Measurements from ENCODE around the gene ITPR2. TPM values are rescaled to one million over a fixed set of nuclear protein-coding genes. Genes with fewer than 3 reads are reported as not detected.
A peak's percentile ranks its signal among the peaks of the same experiment; 100 is the strongest.

Gene ITPR2
- total RNA-seq, 1 donor from 2014 or later = 74.5 TPM

DNA sequence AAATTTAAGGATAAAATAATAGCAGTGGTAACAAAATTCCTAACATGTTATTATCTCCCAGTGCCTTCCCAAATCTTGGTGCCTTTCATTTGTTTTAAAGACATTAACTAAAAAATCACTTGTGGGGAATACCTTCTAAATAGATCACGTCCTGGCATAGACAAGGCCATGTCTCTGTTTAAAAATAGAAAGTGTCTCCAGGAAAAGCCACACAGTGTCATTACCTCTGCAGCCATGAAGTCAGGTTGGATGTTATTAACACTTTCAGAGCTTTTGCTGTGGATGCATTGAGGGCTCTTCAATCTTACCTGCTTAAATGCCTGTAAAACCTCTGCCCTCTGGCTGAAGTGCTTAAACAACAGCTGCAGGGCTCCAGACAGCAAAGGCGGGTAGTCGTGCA lies 211.1 kb downstream of the ITPR2 start:
- no peaks in the 10 kb centered on the region for H3K27me3 Mint-ChIP-seq
- H3K9me3 Mint-ChIP-seq = no peaks in the 10 kb centered on the region
- H3K36me3 Mint-ChIP-seq (ENCODE audit: low read depth) = peaks cover 69% of the 10 kb centered on the region
- DNase-seq = no peak
- TF ChIP-seq, protein P1, sequence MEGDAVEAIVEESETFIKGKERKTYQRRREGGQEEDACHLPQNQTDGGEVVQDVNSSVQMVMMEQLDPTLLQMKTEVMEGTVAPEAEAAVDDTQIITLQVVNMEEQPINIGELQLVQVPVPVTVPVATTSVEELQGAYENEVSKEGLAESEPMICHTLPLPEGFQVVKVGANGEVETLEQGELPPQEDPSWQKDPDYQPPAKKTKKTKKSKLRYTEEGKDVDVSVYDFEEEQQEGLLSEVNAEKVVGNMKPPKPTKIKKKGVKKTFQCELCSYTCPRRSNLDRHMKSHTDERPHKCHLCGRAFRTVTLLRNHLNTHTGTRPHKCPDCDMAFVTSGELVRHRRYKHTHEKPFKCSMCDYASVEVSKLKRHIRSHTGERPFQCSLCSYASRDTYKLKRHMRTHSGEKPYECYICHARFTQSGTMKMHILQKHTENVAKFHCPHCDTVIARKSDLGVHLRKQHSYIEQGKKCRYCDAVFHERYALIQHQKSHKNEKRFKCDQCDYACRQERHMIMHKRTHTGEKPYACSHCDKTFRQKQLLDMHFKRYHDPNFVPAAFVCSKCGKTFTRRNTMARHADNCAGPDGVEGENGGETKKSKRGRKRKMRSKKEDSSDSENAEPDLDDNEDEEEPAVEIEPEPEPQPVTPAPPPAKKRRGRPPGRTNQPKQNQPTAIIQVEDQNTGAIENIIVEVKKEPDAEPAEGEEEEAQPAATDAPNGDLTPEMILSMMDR (IDR thresholded peaks at IDR 0.05) = no peak
- no peaks in the 10 kb centered on the region for H3K4me1 Mint-ChIP-seq
- ATAC-seq (ENCODE audit: low read depth) = no peak
- no peak overlapping the region for H3K4me3 Mint-ChIP-seq
- intact Hi-C loops (cut with micrococcal nuclease) = no loop called here
- H3K27ac Mint-ChIP-seq = no peak overlapping the region
- ChIA-PET POLR2A (no interaction called here), CTCF (no interaction called here)

DNA sequence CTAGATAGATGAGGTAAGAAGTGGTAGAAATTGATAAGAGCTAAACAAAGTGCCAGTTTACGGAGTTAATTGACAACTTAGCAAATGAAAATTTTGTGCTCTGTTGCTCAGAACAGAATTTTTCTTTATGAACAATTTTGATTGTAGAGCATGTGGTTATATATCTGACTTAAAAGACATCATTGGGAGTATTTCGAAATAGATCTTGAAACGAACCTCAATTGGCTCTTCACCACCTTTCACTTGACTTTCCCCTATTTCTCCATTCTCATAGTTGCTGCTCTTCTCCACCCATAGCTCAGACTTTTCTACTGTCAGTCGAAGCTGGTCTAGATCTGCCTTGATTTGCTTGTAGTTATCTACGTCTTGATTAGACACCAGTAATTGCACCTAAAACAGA lies 212.1 kb downstream of the ITPR2 start:
- no peak overlapping the region for H3K27ac Mint-ChIP-seq
- ATAC-seq (ENCODE audit: low read depth) (no peak), DNase-seq (no peak)
- TF ChIP-seq, protein P1 (IDR thresholded peaks at IDR 0.05) = no peak
- CTCF ChIA-PET = no interaction called here
- no peaks in the 10 kb centered on the region for H3K4me1 Mint-ChIP-seq
- no peaks in the 10 kb centered on the region for H3K27me3 Mint-ChIP-seq
- POLR2A ChIA-PET = no interaction called here
- H3K4me3 Mint-ChIP-seq = no peak overlapping the region
- no peaks in the 10 kb centered on the region for H3K9me3 Mint-ChIP-seq
- peaks cover 60% of the 10 kb centered on the region for H3K36me3 Mint-ChIP-seq (ENCODE audit: low read depth)
- intact Hi-C loops (cut with micrococcal nuclease) = no loop called here

DNA sequence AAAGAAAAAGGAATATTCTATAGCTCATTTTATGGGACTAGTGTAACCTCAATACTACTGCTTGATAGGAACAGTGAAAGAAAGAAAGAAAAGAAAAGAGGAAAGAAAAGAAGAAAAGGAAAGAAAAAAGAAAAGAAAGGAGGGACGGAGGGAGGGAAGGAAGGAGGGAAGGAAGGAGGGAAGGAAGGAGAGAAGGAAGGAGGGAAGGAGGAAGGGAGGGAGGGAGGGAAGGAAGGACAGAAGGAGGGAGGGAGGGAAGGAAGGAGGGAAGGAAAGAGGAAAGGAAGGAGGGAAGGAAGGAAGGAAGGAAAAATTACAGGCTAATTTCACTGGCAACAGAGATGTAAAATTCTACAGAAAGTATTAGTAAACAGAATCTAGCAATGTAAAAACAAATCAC lies 215.5 kb downstream of the ITPR2 start:
- H3K4me3 Mint-ChIP-seq = no peak overlapping the region
- no peaks in the 10 kb centered on the region for H3K4me1 Mint-ChIP-seq
- ATAC-seq (ENCODE audit: low read depth) (no peak), DNase-seq (no peak)
- no peak overlapping the region for H3K27ac Mint-ChIP-seq
- H3K36me3 Mint-ChIP-seq (ENCODE audit: low read depth) = peaks cover 41% of the 10 kb centered on the region
- TF ChIP-seq, protein P1 (IDR thresholded peaks at IDR 0.05) = no peak
- POLR2A ChIA-PET = no interaction called here
- no peaks in the 10 kb centered on the region for H3K9me3 Mint-ChIP-seq
- CTCF ChIA-PET = no interaction called here
- H3K27me3 Mint-ChIP-seq = no peaks in the 10 kb centered on the region
- intact Hi-C loops (cut with micrococcal nuclease) = no loop called here

DNA sequence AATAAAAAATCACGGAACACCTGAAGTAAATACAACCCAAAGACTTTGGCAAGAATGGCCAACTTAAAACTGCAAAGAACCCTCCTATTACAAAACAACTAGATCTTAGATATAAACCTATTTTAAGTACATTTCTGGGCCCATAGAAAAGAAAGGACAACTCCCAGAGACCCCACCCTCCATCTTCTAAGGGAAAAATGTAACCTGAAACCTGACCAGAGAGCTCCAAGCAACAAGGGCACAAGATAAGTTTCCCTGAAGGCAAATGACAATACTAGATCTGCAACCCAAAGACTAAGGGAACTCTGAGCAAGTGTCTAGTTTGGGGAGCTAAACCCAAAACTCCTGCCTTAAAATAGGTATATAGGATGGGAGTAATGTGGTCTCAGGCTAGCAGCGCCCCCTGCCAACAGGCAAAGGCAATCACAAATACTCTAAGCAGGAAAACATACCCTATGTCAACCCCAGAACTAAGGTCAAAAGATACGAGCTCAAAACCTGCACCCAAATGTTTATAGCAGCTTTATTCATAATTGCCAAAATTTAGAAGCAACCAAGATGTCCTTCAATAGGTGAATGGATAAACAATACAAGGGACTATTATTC lies 218.9 kb downstream of the ITPR2 start:
- intact Hi-C loops (cut with micrococcal nuclease) = loop anchor here (1.0 to 5.0 kb wide), 5 partner anchors 180 to 1177 kb away; no protein-coding TSS in a partner anchor
- Mint-ChIP-seq H3K4me1 (no peaks in the 10 kb centered on the region), H3K27me3 (no peaks in the 10 kb centered on the region), H3K4me3 (no peak overlapping the region), H3K9me3 (no peaks in the 10 kb centered on the region), H3K36me3 (ENCODE audit: low read depth) (peaks cover 22% of the 10 kb centered on the region), H3K27ac (no peak overlapping the region)
- DNase-seq (no peak), ATAC-seq (ENCODE audit: low read depth) (peak; percentile 45)
- ChIA-PET CTCF (interaction anchor here (0.5 to 3.4 kb wide), 14 partner anchors 10 to 520 kb away, joined by 3 to 29 read pairs (median 6); partner anchors contain the start of gene BHLHE41), POLR2A (interaction anchor here (1.3 kb wide), 1 partner anchor 495 kb away, joined by 4 read pairs; no protein-coding TSS in a partner anchor)
- TF ChIP-seq, protein P1 (IDR thresholded peaks at IDR 0.05) = no peak

DNA sequence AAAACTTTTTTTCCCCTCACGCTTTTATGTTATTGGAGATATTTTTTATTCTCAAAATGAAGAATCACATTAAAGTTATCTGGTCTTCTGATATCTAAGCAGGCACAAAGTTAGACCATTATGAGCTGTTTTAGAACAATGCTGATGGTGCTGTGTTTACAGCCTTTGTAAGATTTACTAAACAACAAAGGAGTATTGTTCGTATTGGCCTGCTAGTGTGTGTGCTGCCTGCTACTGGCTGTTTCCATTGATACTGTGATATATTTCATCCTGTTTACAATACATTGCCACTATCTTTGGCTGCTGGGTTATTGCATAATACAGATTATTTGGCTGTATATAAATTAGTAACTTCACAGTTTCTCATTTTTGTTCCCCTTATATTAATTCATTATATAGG lies 220.8 kb downstream of the ITPR2 start:
- H3K27me3 Mint-ChIP-seq = no peaks in the 10 kb centered on the region
- ATAC-seq (ENCODE audit: low read depth) = no peak
- DNase-seq = no peak
- H3K4me3 Mint-ChIP-seq = no peak overlapping the region
- H3K36me3 Mint-ChIP-seq (ENCODE audit: low read depth) = peaks cover 20% of the 10 kb centered on the region
- no peak overlapping the region for H3K27ac Mint-ChIP-seq
- TF ChIP-seq, protein P1 (IDR thresholded peaks at IDR 0.05) = no peak
- no peaks in the 10 kb centered on the region for H3K4me1 Mint-ChIP-seq
- ChIA-PET POLR2A (no interaction called here), CTCF (interaction anchor here (3.4 kb wide), 1 partner anchor 493 kb away, joined by 29 read pairs; no protein-coding TSS in a partner anchor)
- intact Hi-C loops (cut with micrococcal nuclease) = loop anchor here (5.0 kb wide), 2 partner anchors 425 to 1175 kb away; no protein-coding TSS in a partner anchor
- H3K9me3 Mint-ChIP-seq = no peaks in the 10 kb centered on the region

Measured in activated B cell treated with CpG ODN at 0.5 μM for 24 hours (primary cell).